ENCODE results near the gene ARHGAP31. TPM values are rescaled to one million over a fixed set of nuclear protein-coding genes. Genes with fewer than 3 reads are reported as not detected.

Gene ARHGAP31
- total RNA-seq, 3 donors from 2014 or later (not counting 1 experiment from before 2014, with no cell fraction given) = 4.1 to 8.4 (median 8.4) TPM

- H3K27me3 ChIP-seq (ENCODE audit: control insufficient read depth, insufficient read depth, low read length) = no peaks in the 10 kb centered on the region
- Mint-ChIP-seq H3K27me3 (ENCODE audit: low read depth in 2 of 2) (no peaks in the 10 kb centered on the region), H3K27ac (no peak overlapping the region), H3K4me1 (no peaks in the 10 kb centered on the region), H3K9me3 (no peaks in the 10 kb centered on the region), H3K4me3 (no peak overlapping the region), H3K36me3 (no peaks in the 10 kb centered on the region)
- no peak for DNase-seq
- no peak for ATAC-seq
- intact Hi-C loops (cut with micrococcal nuclease) = no loop called here
- H3K36me3 ChIP-seq (ENCODE audit: control insufficient read depth, insufficient read depth, low read length) = peaks cover 13% of the 10 kb centered on the region
- WGBS (ENCODE audit: insufficient coverage) = 100% methylated on average over 1 of the region's 1 CpG
- TF ChIP-seq, protein P1, sequence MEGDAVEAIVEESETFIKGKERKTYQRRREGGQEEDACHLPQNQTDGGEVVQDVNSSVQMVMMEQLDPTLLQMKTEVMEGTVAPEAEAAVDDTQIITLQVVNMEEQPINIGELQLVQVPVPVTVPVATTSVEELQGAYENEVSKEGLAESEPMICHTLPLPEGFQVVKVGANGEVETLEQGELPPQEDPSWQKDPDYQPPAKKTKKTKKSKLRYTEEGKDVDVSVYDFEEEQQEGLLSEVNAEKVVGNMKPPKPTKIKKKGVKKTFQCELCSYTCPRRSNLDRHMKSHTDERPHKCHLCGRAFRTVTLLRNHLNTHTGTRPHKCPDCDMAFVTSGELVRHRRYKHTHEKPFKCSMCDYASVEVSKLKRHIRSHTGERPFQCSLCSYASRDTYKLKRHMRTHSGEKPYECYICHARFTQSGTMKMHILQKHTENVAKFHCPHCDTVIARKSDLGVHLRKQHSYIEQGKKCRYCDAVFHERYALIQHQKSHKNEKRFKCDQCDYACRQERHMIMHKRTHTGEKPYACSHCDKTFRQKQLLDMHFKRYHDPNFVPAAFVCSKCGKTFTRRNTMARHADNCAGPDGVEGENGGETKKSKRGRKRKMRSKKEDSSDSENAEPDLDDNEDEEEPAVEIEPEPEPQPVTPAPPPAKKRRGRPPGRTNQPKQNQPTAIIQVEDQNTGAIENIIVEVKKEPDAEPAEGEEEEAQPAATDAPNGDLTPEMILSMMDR (IDR thresholded peaks at IDR 0.05) = no peak
- no peaks in the 10 kb centered on the region for H3K4me1 ChIP-seq (ENCODE audit: control insufficient read depth, insufficient read depth, low read length)
- H3K9me3 ChIP-seq (ENCODE audit: control insufficient read depth, insufficient read depth, low read length) = no peaks in the 10 kb centered on the region
- no peak overlapping the region for H3K27ac ChIP-seq (ENCODE audit: low read length)
- no peak overlapping the region for H3K4me3 ChIP-seq (ENCODE audit: low read length)
These were observed 115.7 kb downstream of the ARHGAP31 start for GRCh38 chr3:119409844-119410243.

GRCh38 chr3:119413603-119414280, 119.6 kb downstream of the ARHGAP31 start:
- H3K27me3 Mint-ChIP-seq (ENCODE audit: low read depth in 2 of 2) = no peaks in the 10 kb centered on the region
- intact Hi-C loops (cut with micrococcal nuclease) = no loop called here
- TF ChIP-seq, protein P1 (IDR thresholded peaks at IDR 0.05) = no peak
- H3K4me3 Mint-ChIP-seq = no peak overlapping the region
- Histone ChIP-seq H3K9me3 (ENCODE audit: control insufficient read depth, insufficient read depth, low read length) (no peaks in the 10 kb centered on the region), H3K27me3 (ENCODE audit: control insufficient read depth, insufficient read depth, low read length) (no peaks in the 10 kb centered on the region), H3K4me1 (ENCODE audit: control insufficient read depth, insufficient read depth, low read length) (no peaks in the 10 kb centered on the region), H3K4me3 (ENCODE audit: low read length) (no peak overlapping the region), H3K27ac (ENCODE audit: low read length) (no peak overlapping the region), H3K36me3 (ENCODE audit: control insufficient read depth, insufficient read depth, low read length) (peaks cover 13% of the 10 kb centered on the region)
- DNase-seq (no peak), ATAC-seq (no peak)
- WGBS (ENCODE audit: insufficient coverage) = 94% methylated on average over 7 of the region's 7 CpGs
- no peaks in the 10 kb centered on the region for H3K4me1 Mint-ChIP-seq
- H3K9me3 Mint-ChIP-seq = no peaks in the 10 kb centered on the region
- no peak overlapping the region for H3K27ac Mint-ChIP-seq
- no peaks in the 10 kb centered on the region for H3K36me3 Mint-ChIP-seq

DNA sequence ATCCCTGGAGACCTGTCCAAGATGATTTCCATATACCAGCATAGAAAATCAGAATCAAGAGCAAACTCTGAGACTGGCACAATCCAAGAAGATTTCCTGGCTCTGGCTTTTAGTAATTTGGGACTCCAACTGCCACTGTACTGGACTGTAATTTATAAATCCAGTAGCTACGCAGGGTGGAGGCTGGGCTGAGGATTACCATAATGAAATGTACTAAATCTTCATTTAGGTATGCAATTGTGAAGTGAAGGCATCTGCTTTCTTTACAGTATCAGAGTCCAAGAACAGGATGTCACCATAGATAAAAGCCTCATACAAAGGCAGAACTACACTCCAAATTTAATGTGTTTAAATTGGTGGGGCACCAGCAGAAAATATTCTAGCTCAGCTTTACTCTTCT, 122.7 kb downstream of the ARHGAP31 start:
- TF ChIP-seq, protein P1 (IDR thresholded peaks at IDR 0.05) = no peak
- 87% methylated on average over 1 of the region's 1 CpG for WGBS (ENCODE audit: insufficient coverage)
- no peak for ATAC-seq
- no peaks in the 10 kb centered on the region for H3K36me3 Mint-ChIP-seq
- no peaks in the 10 kb centered on the region for H3K27me3 Mint-ChIP-seq (ENCODE audit: low read depth in 2 of 2)
- intact Hi-C loops (cut with micrococcal nuclease) = no loop called here
- H3K27ac Mint-ChIP-seq = no peak overlapping the region
- peaks cover 9% of the 10 kb centered on the region for H3K36me3 ChIP-seq (ENCODE audit: control insufficient read depth, insufficient read depth, low read length)
- H3K9me3 Mint-ChIP-seq = no peaks in the 10 kb centered on the region
- H3K4me1 ChIP-seq (ENCODE audit: control insufficient read depth, insufficient read depth, low read length) = no peaks in the 10 kb centered on the region
- H3K9me3 ChIP-seq (ENCODE audit: control insufficient read depth, insufficient read depth, low read length) = no peaks in the 10 kb centered on the region
- H3K4me1 Mint-ChIP-seq = no peaks in the 10 kb centered on the region
- no peak overlapping the region for H3K4me3 ChIP-seq (ENCODE audit: low read length)
- no peak overlapping the region for H3K4me3 Mint-ChIP-seq
- no peak overlapping the region for H3K27ac ChIP-seq (ENCODE audit: low read length)
- H3K27me3 ChIP-seq (ENCODE audit: control insufficient read depth, insufficient read depth, low read length) = no peaks in the 10 kb centered on the region
- no peak for DNase-seq

Data from natural killer cell (primary cell).